RWPE2 (cell line): Measurements from ENCODE around the gene CEP128.

ENCODE experiments used
- ATAC-seq: fragments of 200-7000 bp; cut with Tn5 transposase; 3 replicates; pipeline ENCODE4 v1.9.1; 2021; ENCODE audit warnings: low read depth
- DNase-seq: peaks from one replicate; pipeline ENCODE4 v3.0.0-alpha.2; 2020; ENCODE audit warnings: low spot score
- H3K27ac ChIP-seq: fragments of 450-650 bp; 2 replicates; pipeline ENCODE4 v1.5.1; 2017; ENCODE audit warnings: mild to moderate bottlenecking; ENCODE audit not compliant: poor library complexity, severe bottlenecking
- H3K27me3 ChIP-seq: fragments of 250-450 bp; sonication (Bioruptor Pico); 2 replicates; pipeline ENCODE4 v1.5.1; 2021; ENCODE audit warnings: mild to moderate bottlenecking, moderate library complexity; ENCODE audit not compliant: insufficient read depth, poor library complexity, severe bottlenecking
- H3K36me3 ChIP-seq: fragments of 250-450 bp; sonication (Bioruptor Pico); 2 replicates; pipeline ENCODE4 v1.5.1; 2020; ENCODE audit warnings: low read depth, mild to moderate bottlenecking, moderate library complexity
- H3K4me1 ChIP-seq: fragments of 250-450 bp; sonication (Bioruptor Pico); 2 replicates; pipeline ENCODE4 v1.5.1; 2021; ENCODE audit warnings: mild to moderate bottlenecking, moderate library complexity; ENCODE audit not compliant: insufficient read depth, poor library complexity, severe bottlenecking
- H3K4me3 ChIP-seq: fragments of 250-450 bp; sonication (Bioruptor Pico); 2 replicates; pipeline ENCODE4 v1.5.1; 2021; ENCODE audit warnings: mild to moderate bottlenecking, moderate library complexity; ENCODE audit not compliant: severe bottlenecking
- H3K9me3 ChIP-seq: fragments of 250-450 bp; sonication (Bioruptor Pico); 2 replicates; pipeline ENCODE4 v1.5.1; 2021; ENCODE audit warnings: mild to moderate bottlenecking, moderate library complexity; ENCODE audit not compliant: severe bottlenecking
- TF ChIP-seq, protein P1 (sequence below): fragments of 450-650 bp; IDR thresholded peaks from one replicate; pipeline ENCODE4 v1.5.1; 2017; ENCODE audit warnings: mild to moderate bottlenecking, moderate library complexity; ENCODE audit not compliant: poor library complexity, severe bottlenecking

The CEP128 gene

GRCh38 chr14:80958939-80959338 is 17.4 kb upstream of the CEP128 start:
- Histone ChIP-seq H3K9me3 (no peaks in the 10 kb centered on the region), H3K27me3 (peaks cover 10% of the 10 kb centered on the region), H3K27ac (no peak overlapping the region), H3K4me1 (no peaks in the 10 kb centered on the region), H3K4me3 (no peak overlapping the region), H3K36me3 (no peaks in the 10 kb centered on the region)
- DNase-seq = no peak
- no peak for ATAC-seq
- TF ChIP-seq, protein P1, sequence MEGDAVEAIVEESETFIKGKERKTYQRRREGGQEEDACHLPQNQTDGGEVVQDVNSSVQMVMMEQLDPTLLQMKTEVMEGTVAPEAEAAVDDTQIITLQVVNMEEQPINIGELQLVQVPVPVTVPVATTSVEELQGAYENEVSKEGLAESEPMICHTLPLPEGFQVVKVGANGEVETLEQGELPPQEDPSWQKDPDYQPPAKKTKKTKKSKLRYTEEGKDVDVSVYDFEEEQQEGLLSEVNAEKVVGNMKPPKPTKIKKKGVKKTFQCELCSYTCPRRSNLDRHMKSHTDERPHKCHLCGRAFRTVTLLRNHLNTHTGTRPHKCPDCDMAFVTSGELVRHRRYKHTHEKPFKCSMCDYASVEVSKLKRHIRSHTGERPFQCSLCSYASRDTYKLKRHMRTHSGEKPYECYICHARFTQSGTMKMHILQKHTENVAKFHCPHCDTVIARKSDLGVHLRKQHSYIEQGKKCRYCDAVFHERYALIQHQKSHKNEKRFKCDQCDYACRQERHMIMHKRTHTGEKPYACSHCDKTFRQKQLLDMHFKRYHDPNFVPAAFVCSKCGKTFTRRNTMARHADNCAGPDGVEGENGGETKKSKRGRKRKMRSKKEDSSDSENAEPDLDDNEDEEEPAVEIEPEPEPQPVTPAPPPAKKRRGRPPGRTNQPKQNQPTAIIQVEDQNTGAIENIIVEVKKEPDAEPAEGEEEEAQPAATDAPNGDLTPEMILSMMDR = no peak

GRCh38 chr14:80958226-80958625 is 16.7 kb upstream of the CEP128 start:
- no peaks in the 10 kb centered on the region for H3K4me1 ChIP-seq
- H3K27ac ChIP-seq = no peak overlapping the region
- H3K36me3 ChIP-seq = no peaks in the 10 kb centered on the region
- peaks cover 10% of the 10 kb centered on the region for H3K27me3 ChIP-seq
- TF ChIP-seq, protein P1 = no peak
- no peak for DNase-seq
- no peaks in the 10 kb centered on the region for H3K9me3 ChIP-seq
- H3K4me3 ChIP-seq = no peak overlapping the region
- ATAC-seq = no peak

DNA sequence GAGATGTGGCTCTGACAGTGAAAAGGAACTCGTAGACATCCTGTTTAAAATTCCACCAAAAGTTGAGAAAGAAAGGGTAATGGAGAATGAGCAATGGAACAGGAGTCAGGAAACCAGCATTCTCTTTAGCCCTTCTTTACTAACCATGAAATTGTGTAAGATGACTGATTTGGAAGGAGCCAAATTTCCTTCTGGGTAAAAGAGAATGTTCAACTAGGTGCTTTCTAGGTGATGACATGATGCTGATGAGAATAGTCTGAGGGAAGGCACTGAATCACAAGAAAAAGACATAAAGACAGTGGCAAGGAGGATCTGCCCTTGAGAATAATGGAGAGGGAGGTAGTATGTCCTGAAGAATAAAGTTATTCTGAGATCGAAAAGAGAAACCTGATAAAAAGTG is 16.1 kb upstream of the CEP128 start:
- Histone ChIP-seq H3K27ac (no peak overlapping the region), H3K9me3 (no peaks in the 10 kb centered on the region), H3K4me1 (no peaks in the 10 kb centered on the region), H3K27me3 (peaks cover 10% of the 10 kb centered on the region), H3K36me3 (no peaks in the 10 kb centered on the region), H3K4me3 (no peak overlapping the region)
- no peak for ATAC-seq
- no peak for DNase-seq
- TF ChIP-seq, protein P1 = no peak

DNA sequence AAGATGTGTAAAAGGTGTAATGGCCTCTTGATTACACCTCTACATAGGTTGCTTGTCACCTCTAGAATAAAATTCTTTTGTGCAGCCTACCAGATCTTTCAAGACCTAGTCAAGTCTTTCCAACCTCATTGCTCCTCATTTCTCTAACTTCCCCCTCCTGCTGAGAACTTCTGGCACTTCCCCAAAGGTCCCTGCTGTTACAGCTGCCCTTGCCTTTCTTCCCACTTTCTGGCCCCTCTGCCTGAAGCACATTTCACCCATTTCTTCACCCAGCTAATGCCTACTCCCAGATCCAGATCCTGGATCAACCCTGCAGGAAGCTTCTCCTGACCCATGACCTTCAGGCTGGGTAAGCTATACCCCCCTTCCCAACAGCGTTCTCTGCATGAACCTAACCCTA is 15.4 kb upstream of the CEP128 start:
- ATAC-seq (no peak), DNase-seq (no peak)
- no peaks in the 10 kb centered on the region for H3K9me3 ChIP-seq
- no peak overlapping the region for H3K4me3 ChIP-seq
- no peak overlapping the region for H3K27ac ChIP-seq
- peaks cover 10% of the 10 kb centered on the region for H3K27me3 ChIP-seq
- H3K4me1 ChIP-seq = no peaks in the 10 kb centered on the region
- H3K36me3 ChIP-seq = no peaks in the 10 kb centered on the region
- TF ChIP-seq, protein P1 = no peak

DNA sequence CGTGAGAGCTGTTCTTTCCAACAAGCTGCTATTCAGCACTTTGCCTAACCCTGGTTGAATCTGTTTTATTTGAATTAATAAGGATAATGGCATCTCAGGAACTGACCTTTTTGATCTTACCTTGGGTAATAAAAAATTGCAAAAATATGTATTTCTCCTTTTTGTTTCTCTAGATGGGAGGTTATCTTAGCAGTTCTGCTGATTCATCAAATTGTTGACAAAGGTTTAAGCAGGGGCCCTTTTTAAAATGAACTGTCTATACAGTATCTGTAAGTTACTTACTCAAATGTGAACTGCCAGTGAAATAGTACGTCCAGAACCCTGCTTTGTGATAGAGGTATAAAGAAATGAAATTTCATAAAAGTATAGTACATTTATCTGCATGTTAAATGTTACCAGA is 14.6 kb upstream of the CEP128 start:
- Histone ChIP-seq H3K36me3 (no peaks in the 10 kb centered on the region), H3K27ac (no peak overlapping the region), H3K9me3 (no peaks in the 10 kb centered on the region), H3K4me3 (no peak overlapping the region), H3K4me1 (no peaks in the 10 kb centered on the region), H3K27me3 (peaks cover 10% of the 10 kb centered on the region)
- ATAC-seq (no peak), DNase-seq (no peak)
- TF ChIP-seq, protein P1 = no peak
